ENCODE measurements around the gene UBAC2. TPM values are rescaled to one million over a fixed set of nuclear protein-coding genes. Genes with fewer than 3 reads are reported as not detected.
A peak's percentile ranks its signal among the peaks of the same experiment; 100 is the strongest.
"Not testable (repeated sequence)": the region's sequence is repeated elsewhere in the genome, so short reads cannot be mapped to it uniquely, and the experiment has no call there.

The UBAC2 gene
- total RNA-seq, 4 donors from 2014 or later: 51.0 to 71.5 (median 61.1) TPM

DNA sequence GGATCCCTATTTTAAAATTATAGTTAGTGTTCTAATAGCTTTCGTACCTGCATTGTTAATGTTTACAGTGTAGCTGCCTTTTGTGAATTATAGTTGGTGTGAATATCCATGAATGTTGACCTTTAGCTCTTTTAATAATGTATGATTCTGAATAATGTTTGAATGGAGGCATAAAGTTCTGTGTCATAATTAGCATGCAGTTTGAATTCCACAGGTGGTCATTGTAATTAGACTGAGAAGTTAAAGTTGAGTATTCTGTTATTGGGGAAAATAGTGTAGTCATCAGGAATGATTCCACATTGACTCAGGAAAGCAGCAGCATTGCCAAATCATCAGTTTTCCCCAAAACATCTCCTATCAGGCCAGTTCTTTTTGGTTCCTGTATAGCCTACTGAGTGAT is 45.4 kb downstream of the UBAC2 start:
- intact Hi-C loops (cut with DNase I; ENCODE audit: low total_unique reads) (no loop called here), in situ Hi-C loops (cut with MboI; ENCODE audit: low sequenced_read_pairs in 4 of 4) (no loop called here)
- H3K4me1 ChIP-seq: no peaks in the 10 kb centered on the region
- ATAC-seq: no peak
- H3K36me3 ChIP-seq: peaks cover 0 to 7% of the 10 kb centered on the region in 2 donors
- H3K27ac ChIP-seq: no peak overlapping the region
- H3K4me3 ChIP-seq: no peak overlapping the region
- TF ChIP-seq POLR2A (IDR thresholded peaks at IDR 0.05) (no peak), CTCF (IDR thresholded peaks at IDR 0.05 in 4 of 5, conservative IDR thresholded peaks at IDR 0.05 in 1 of 5) (no peak)
- no peaks in the 10 kb centered on the region for H3K27me3 ChIP-seq
- no peak for DNase-seq
- no peaks in the 10 kb centered on the region for H3K9me3 ChIP-seq

- H3K36me3 ChIP-seq; ATAC-seq; intact Hi-C loops (cut with DNase I; ENCODE audit: low total_unique reads); DNase-seq; H3K4me3 ChIP-seq; H3K4me1 ChIP-seq; H3K27me3 ChIP-seq; H3K27ac ChIP-seq; H3K9me3 ChIP-seq; in situ Hi-C loops (cut with MboI; ENCODE audit: low sequenced_read_pairs in 4 of 4): not testable (repeated sequence)
Measured at GRCh38 chr13:99249178-99249577, 48.5 kb downstream of the UBAC2 start.

DNA sequence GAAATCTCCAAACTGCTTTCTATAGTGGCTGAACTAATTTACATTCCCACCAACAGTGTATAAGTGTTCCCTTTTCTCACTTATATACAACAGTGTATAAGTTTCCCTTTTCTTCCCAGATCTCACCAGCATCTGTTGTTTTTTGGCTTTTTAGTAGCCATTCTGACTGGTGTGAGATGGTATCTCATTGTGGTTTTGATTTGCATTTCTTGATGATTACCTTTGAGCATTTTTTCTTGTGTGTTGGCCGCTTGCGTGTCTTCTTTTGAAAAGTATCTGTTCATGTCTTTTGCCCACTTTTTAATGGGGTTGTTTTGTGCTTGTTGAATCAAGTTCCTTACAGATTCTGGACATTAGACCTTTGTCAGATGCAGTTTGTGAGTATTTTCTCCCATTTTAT is 49.0 kb downstream of the UBAC2 start:
- ATAC-seq; DNase-seq; intact Hi-C loops (cut with DNase I; ENCODE audit: low total_unique reads); H3K4me3 ChIP-seq; H3K9me3 ChIP-seq; H3K36me3 ChIP-seq; H3K27ac ChIP-seq; H3K4me1 ChIP-seq; H3K27me3 ChIP-seq: not testable (repeated sequence)
- in situ Hi-C loops (cut with MboI; ENCODE audit: low sequenced_read_pairs in 4 of 4): loop anchor here in 1 of 4 donors (25.0 kb wide), 1 partner anchor 188 kb away; no protein-coding TSS in a partner anchor

DNA sequence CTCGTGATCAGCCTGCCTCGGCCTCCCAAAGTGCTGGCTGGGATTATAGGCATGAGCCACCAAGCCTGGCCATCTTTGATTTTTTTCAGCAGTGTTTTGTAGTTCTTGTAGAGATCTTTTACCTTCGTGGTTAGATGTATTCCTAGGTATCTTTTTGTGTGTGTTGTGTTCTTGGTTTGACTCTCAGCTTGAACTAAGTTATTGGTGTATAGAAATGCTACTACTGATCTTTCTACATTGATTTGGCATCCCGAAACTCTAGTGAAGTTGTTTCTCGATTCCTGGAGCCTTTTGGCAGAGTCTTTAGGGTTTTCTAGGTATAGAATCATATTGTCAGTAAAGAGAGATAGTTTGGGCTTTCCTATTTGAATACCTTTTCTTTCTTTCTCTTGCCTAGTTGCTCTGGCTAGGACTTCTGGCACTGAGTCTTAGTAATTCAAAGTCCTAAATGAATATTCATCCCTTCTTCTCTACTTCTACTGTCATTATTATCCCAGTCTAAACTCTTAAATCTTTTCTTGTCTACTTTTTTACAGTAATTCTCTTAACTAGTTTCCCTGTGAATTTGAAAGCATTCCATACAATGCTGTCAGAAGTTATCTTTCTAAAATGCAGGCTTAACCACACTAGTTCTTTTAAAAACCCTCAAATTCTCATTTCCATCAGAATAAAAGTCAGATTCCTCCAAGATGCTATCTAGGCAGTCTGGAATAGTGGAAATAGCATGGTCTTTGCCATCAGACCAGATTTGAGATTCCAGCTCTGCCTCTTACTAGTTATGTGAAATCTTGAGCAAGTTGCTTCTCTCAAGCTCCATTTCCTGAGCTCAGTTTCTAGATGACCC is 50.5 kb downstream of the UBAC2 start:
- Histone ChIP-seq H3K27ac (peak overlapping the region in 1 of 4 donors; percentile 29), H3K4me3 (no peak overlapping the region), H3K27me3 (no peaks in the 10 kb centered on the region), H3K4me1 (peaks cover 11 to 13% of the 10 kb centered on the region in 2 donors), H3K9me3 (no peaks in the 10 kb centered on the region), H3K36me3 (no peaks in the 10 kb centered on the region)
- intact Hi-C loops (cut with DNase I; ENCODE audit: low total_unique reads) (no loop called here), in situ Hi-C loops (cut with MboI; ENCODE audit: low sequenced_read_pairs in 4 of 4) (loop anchor here in 1 of 4 donors (25.0 kb wide), 1 partner anchor 186 kb away; no protein-coding TSS in a partner anchor)
- ATAC-seq: no peak
- no peak for DNase-seq
- TF ChIP-seq POLR2A (IDR thresholded peaks at IDR 0.05) (no peak), CTCF (IDR thresholded peaks at IDR 0.05 in 4 of 5, conservative IDR thresholded peaks at IDR 0.05 in 1 of 5) (no peak)

DNA sequence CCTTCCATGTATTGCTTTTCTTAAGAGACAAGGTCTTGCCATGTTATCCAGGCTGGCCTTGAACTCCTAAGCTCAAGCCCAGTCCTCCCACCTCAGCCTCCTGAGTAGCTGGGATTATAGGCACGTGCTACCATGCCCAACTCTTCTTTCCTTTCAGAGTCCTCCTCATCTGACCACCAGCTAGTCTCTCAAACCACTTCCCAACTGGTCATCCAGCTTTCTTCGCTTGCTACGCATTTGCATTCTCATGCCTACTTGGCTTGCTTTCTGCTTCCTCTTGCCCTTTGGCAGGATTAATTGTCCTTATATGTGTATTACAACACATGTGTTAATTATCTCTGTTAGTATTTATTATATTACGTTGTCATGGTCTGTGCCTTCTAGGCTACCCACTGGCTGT is 51.3 kb downstream of the UBAC2 start:
- H3K27ac ChIP-seq: peak overlapping the region in 1 of 4 donors; percentile 29
- in situ Hi-C loops (cut with MboI; ENCODE audit: low sequenced_read_pairs in 4 of 4) (loop anchor here in 1 of 4 donors (25.0 kb wide), 1 partner anchor 185 kb away; no protein-coding TSS in a partner anchor), intact Hi-C loops (cut with DNase I; ENCODE audit: low total_unique reads) (no loop called here)
- no peak for ATAC-seq
- DNase-seq: no peak
- no peak for TF ChIP-seq POLR2A (IDR thresholded peaks at IDR 0.05)
- TF ChIP-seq CTCF (IDR thresholded peaks at IDR 0.05 in 4 of 5, conservative IDR thresholded peaks at IDR 0.05 in 1 of 5): no peak
- no peaks in the 10 kb centered on the region for H3K9me3 ChIP-seq
- no peak overlapping the region for H3K4me3 ChIP-seq
- no peaks in the 10 kb centered on the region for H3K36me3 ChIP-seq
- H3K4me1 ChIP-seq: peaks cover 18 to 20% of the 10 kb centered on the region in 2 donors
- no peaks in the 10 kb centered on the region for H3K27me3 ChIP-seq
